ENCODE measurements around the gene BCL2L12. TPM values are rescaled to one million over a fixed set of nuclear protein-coding genes. Genes with fewer than 3 reads are reported as not detected.

BCL2L12 gene
- total RNA-seq, 2 experiments from 2014 or later = 63.4 to 64.6 TPM

- peaks cover 13% of the 10 kb centered on the region for H3K4me1 Mint-ChIP-seq (ENCODE audit: low read depth)
- no peak overlapping the region for H3K4me3 Mint-ChIP-seq
- no peaks in the 10 kb centered on the region for H3K27me3 Mint-ChIP-seq
- TF ChIP-seq, protein P1, sequence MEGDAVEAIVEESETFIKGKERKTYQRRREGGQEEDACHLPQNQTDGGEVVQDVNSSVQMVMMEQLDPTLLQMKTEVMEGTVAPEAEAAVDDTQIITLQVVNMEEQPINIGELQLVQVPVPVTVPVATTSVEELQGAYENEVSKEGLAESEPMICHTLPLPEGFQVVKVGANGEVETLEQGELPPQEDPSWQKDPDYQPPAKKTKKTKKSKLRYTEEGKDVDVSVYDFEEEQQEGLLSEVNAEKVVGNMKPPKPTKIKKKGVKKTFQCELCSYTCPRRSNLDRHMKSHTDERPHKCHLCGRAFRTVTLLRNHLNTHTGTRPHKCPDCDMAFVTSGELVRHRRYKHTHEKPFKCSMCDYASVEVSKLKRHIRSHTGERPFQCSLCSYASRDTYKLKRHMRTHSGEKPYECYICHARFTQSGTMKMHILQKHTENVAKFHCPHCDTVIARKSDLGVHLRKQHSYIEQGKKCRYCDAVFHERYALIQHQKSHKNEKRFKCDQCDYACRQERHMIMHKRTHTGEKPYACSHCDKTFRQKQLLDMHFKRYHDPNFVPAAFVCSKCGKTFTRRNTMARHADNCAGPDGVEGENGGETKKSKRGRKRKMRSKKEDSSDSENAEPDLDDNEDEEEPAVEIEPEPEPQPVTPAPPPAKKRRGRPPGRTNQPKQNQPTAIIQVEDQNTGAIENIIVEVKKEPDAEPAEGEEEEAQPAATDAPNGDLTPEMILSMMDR (IDR thresholded peaks at IDR 0.05) = no peak
- no peak overlapping the region for H3K27ac Mint-ChIP-seq
- no peak for ATAC-seq
- ChIA-PET POLR2A (interaction anchor here (1.1 kb wide), 1 partner anchor 14 kb away, joined by 5 read pairs; no protein-coding TSS in a partner anchor), CTCF (no interaction called here)
- no peaks in the 10 kb centered on the region for H3K9me3 Mint-ChIP-seq
- intact Hi-C loops (cut with micrococcal nuclease) = no loop called here
- peaks cover 43% of the 10 kb centered on the region for H3K36me3 Mint-ChIP-seq (ENCODE audit: low read depth)
- DNase-seq = no peak
Measured at GRCh38 chr19:49658139-49658517, 7.6 kb upstream of the BCL2L12 start.

GRCh38 chr19:49658566-49659442, 6.9 kb upstream of the BCL2L12 start:
- TF ChIP-seq, protein P1 (IDR thresholded peaks at IDR 0.05) = no peak
- H3K36me3 Mint-ChIP-seq (ENCODE audit: low read depth) = peaks cover 41% of the 10 kb centered on the region
- no peak for ATAC-seq
- H3K9me3 Mint-ChIP-seq = no peaks in the 10 kb centered on the region
- ChIA-PET CTCF (interaction anchor here (6.2 kb wide), 1 partner anchor 14 kb away, joined by 33 read pairs; no protein-coding TSS in a partner anchor), POLR2A (interaction anchor here (1.1 kb wide), 1 partner anchor 15 kb away, joined by 5 read pairs; no protein-coding TSS in a partner anchor)
- no peak for DNase-seq
- H3K4me1 Mint-ChIP-seq (ENCODE audit: low read depth) = peaks cover 18% of the 10 kb centered on the region
- H3K27ac Mint-ChIP-seq = no peak overlapping the region
- H3K4me3 Mint-ChIP-seq = no peak overlapping the region
- no peaks in the 10 kb centered on the region for H3K27me3 Mint-ChIP-seq
- intact Hi-C loops (cut with micrococcal nuclease) = no loop called here

- H3K9me3 Mint-ChIP-seq = no peaks in the 10 kb centered on the region
- ChIA-PET CTCF (interaction anchor here (6.2 kb wide), 1 partner anchor 12 kb away, joined by 33 read pairs; no protein-coding TSS in a partner anchor), POLR2A (interaction anchor here (1.2 kb wide), 2 partner anchors 18 to 22 kb away, joined by 4 to 5 read pairs; no protein-coding TSS in a partner anchor)
- H3K27me3 Mint-ChIP-seq = no peaks in the 10 kb centered on the region
- DNase-seq = no peak
- TF ChIP-seq, protein P1 (IDR thresholded peaks at IDR 0.05) = no peak
- peaks cover 21% of the 10 kb centered on the region for H3K4me1 Mint-ChIP-seq (ENCODE audit: low read depth)
- ATAC-seq = no peak
- H3K27ac Mint-ChIP-seq = no peak overlapping the region
- H3K4me3 Mint-ChIP-seq = no peak overlapping the region
- peaks cover 34% of the 10 kb centered on the region for H3K36me3 Mint-ChIP-seq (ENCODE audit: low read depth)
- intact Hi-C loops (cut with micrococcal nuclease) = no loop called here
Measured at GRCh38 chr19:49660338-49660961, 5.3 kb upstream of the BCL2L12 start.

GRCh38 chr19:49662011-49662410, 3.7 kb upstream of the BCL2L12 start:
- intact Hi-C loops (cut with micrococcal nuclease) = no loop called here
- H3K27ac Mint-ChIP-seq = no peak overlapping the region
- H3K4me3 Mint-ChIP-seq = no peak overlapping the region
- no peaks in the 10 kb centered on the region for H3K9me3 Mint-ChIP-seq
- ATAC-seq (no peak), DNase-seq (no peak)
- peaks cover 24% of the 10 kb centered on the region for H3K4me1 Mint-ChIP-seq (ENCODE audit: low read depth)
- H3K36me3 Mint-ChIP-seq (ENCODE audit: low read depth) = peaks cover 34% of the 10 kb centered on the region
- no peaks in the 10 kb centered on the region for H3K27me3 Mint-ChIP-seq
- POLR2A ChIA-PET = no interaction called here
- TF ChIP-seq, protein P1 (IDR thresholded peaks at IDR 0.05) = no peak
- CTCF ChIA-PET = interaction anchor here (1.0 to 6.2 kb wide), 3 partner anchors 11 to 22 kb away, joined by 3 to 33 read pairs (median 4); no protein-coding TSS in a partner anchor
